HCT116 (cell line): ENCODE data around the gene HACD1. TPM values are rescaled to one million over a fixed set of nuclear protein-coding genes. Genes with fewer than 3 reads are reported as not detected.

Source experiments
- ATAC-seq: fragments of 200-7000 bp; cut with Tn5 transposase; 2 replicates; pipeline ENCODE4 v1.9.1; 2020; ENCODE audit warnings: mild to moderate bottlenecking, moderate library complexity
- BruUV-seq: library from RNA; stranded (reverse); fragments of 400-500 nt; replicated peaks from 2 replicates; lab custom pipeline; 2021; lab: Mats Ljungman, UMichigan
- CTCF ChIA-PET: fragments of 300-600 bp; sonication (Branson Sonifier 250); formaldehyde crosslinking; loops from one replicate; lab custom pipeline; 2021; ENCODE audit warnings: antibody characterized with exemption; lab: Charles Lee
- POLR2A ChIA-PET: fragments of 300-600, 350-600 bp; sonication (Branson Sonifier 250); formaldehyde crosslinking; loops from one replicate; lab custom pipeline; 2021; ENCODE audit warnings: antibody characterized with exemption; lab: Charles Lee
- RAD21 ChIA-PET, 2 experiments: fragments of 300-600 bp; sonication (Branson Sonifier 250); formaldehyde crosslinking; loops; one replicate each; lab custom pipeline; 2023; ENCODE audit warnings: low total read pairs in 2 of 2; ENCODE audit not compliant: uncharacterized antibody in 2 of 2, unreplicated experiment in 2 of 2, low non-redundant PET in 1 of 2; lab: Charles Lee
- DNase-seq: peaks from one replicate; pipeline ENCODE4 v3.0.0-alpha.2; 2010; ENCODE audit warnings: low read depth, low spot score
- H2AFZ ChIP-seq: fragments of 200-600 bp; shearing (Covaris generic), sonication (generic); 2 replicates; pipeline ENCODE4 v1.6.1; 2017; ENCODE audit warnings: low read depth, mixed run types, mixed read lengths, antibody characterized with exemption, low read length; ENCODE audit not compliant: poor library complexity, severe bottlenecking
- H3K27ac ChIP-seq: 2 replicates; pipeline ENCODE4 v1.5.1; 2012; ENCODE audit warnings: low read depth, low read length
- H3K27me3 ChIP-seq: fragments of 200-600 bp; sonication (generic); 2 replicates; pipeline ENCODE4 v1.6.1; 2016; ENCODE audit warnings: mixed run types, low read length, mixed read lengths; ENCODE audit not compliant: insufficient read depth
- H3K36me3 ChIP-seq, 2 experiments: fragments of 200-500 bp in 1 of 2; fragments of 200-600 bp in 1 of 2; sonication (Bioruptor generic) in 1 of 2; sonication (generic) in 1 of 2; 2 replicates each; pipeline versions ENCODE4 v1.5.1 to v1.6.1; 2014 to 2016; ENCODE audit warnings: low read length in 2 of 2, inconsistent platforms in 1 of 2, mixed read lengths in 1 of 2, mixed run types in 1 of 2; ENCODE audit not compliant: insufficient read depth in 2 of 2, control insufficient read depth in 1 of 2
- H3K4me1 ChIP-seq, 2 experiments: fragments of 200-600 bp in 1 of 2; sonication (generic) in 1 of 2; 2 replicates each; pipeline versions ENCODE4 v1.5.1 to v1.6.1; 2012 to 2017; ENCODE audit warnings: low read length in 2 of 2, inconsistent platforms in 1 of 2, mild to moderate bottlenecking in 1 of 2, mixed read lengths in 1 of 2, mixed run types in 1 of 2, moderate library complexity in 1 of 2; ENCODE audit not compliant: insufficient read depth in 2 of 2, control insufficient read depth in 1 of 2
- H3K4me2 ChIP-seq: fragments of 200-600 bp; sonication (generic); 2 replicates; pipeline ENCODE4 v1.6.1; 2017; ENCODE audit warnings: mixed run types, low read length, mixed read lengths
- H3K4me3 ChIP-seq, 2 experiments: fragments of 200-600 bp in 1 of 2; sonication (generic) in 1 of 2; replicated peaks in 1 of 2; 2 replicates each; pipeline ENCODE4 v1.5.1; 2011 to 2016; ENCODE audit warnings: low read length in 2 of 2, control low read depth in 1 of 2, low read depth in 1 of 2, mild to moderate bottlenecking in 1 of 2, mixed read lengths in 1 of 2, mixed run types in 1 of 2
- H3K79me2 ChIP-seq: fragments of 200-600 bp; sonication (generic); 2 replicates; pipeline ENCODE4 v1.6.1; 2017; ENCODE audit warnings: mild to moderate bottlenecking, mixed run types, low read length, moderate library complexity, mixed read lengths; ENCODE audit not compliant: insufficient read depth
- H3K9ac ChIP-seq: fragments of 200-600 bp; sonication (generic); 2 replicates; pipeline ENCODE4 v1.6.1; 2016; ENCODE audit warnings: low read length, mixed read lengths
- H3K9me2 ChIP-seq: fragments of 200-600 bp; sonication (generic), shearing (Covaris generic); 2 replicates; pipeline ENCODE4 v1.6.1; 2017; ENCODE audit warnings: mixed run types, mild to moderate bottlenecking, moderate library complexity; ENCODE audit not compliant: insufficient read depth
- H3K9me3 ChIP-seq, 2 experiments: fragments of 200-500 bp in 1 of 2; fragments of 200-600 bp in 1 of 2; sonication (Bioruptor generic) in 1 of 2; sonication (generic) in 1 of 2; 2 replicates each; pipeline ENCODE4 v1.6.1; 2014 to 2017; ENCODE audit warnings: low read length in 2 of 2, mixed read lengths in 2 of 2, inconsistent platforms in 1 of 2, low read depth in 1 of 2, mild to moderate bottlenecking in 1 of 2, mixed run types in 1 of 2, moderate library complexity in 1 of 2; ENCODE audit not compliant: control insufficient read depth in 1 of 2, insufficient read depth in 1 of 2
- H4K20me1 ChIP-seq: fragments of 200-600 bp; sonication (generic), shearing (Covaris generic); 2 replicates; pipeline ENCODE4 v1.6.1; 2017; ENCODE audit warnings: mixed run types, mild to moderate bottlenecking, moderate library complexity; ENCODE audit not compliant: insufficient read depth
- CEBPB ChIP-seq: IDR thresholded peaks from 2 replicates; pipeline ENCODE4 v1.6.1; 2012; ENCODE audit warnings: low read depth
- EGR1 ChIP-seq: IDR thresholded peaks from 2 replicates; pipeline ENCODE4 v1.6.1; 2012; ENCODE audit warnings: low read depth
- ELF1 ChIP-seq: IDR thresholded peaks from 2 replicates; pipeline ENCODE4 v1.6.1; 2012; ENCODE audit warnings: low read depth, borderline replicate concordance
- EZH2phosphoT487 ChIP-seq: fragments of 200-600 bp; IDR thresholded peaks from 2 replicates; pipeline ENCODE4 v1.6.1; 2018; ENCODE audit warnings: antibody characterized with exemption, borderline replicate concordance
- JUND ChIP-seq: IDR thresholded peaks from 2 replicates; pipeline ENCODE4 v1.6.1; 2012
- POLR2A ChIP-seq: IDR thresholded peaks from 2 replicates; pipeline ENCODE4 v1.7.0; 2011; ENCODE audit warnings: borderline replicate concordance; ENCODE audit not compliant: insufficient read depth, insufficient read length; ENCODE audit errors: extremely low read depth
- SIN3A ChIP-seq: IDR thresholded peaks from 2 replicates; pipeline ENCODE4 v1.6.1; 2012; ENCODE audit warnings: low read depth
- YY1 ChIP-seq: IDR thresholded peaks from 2 replicates; pipeline ENCODE4 v1.6.1; 2011; ENCODE audit warnings: low read length, low read depth, moderate library complexity, mild to moderate bottlenecking; ENCODE audit not compliant: insufficient replicate concordance; ENCODE audit errors: extremely low read depth
- intact Hi-C: fragments of 100-400 bp; cut with micrococcal nuclease; formaldehyde crosslinking; loops from 2 replicates; pipeline ENCODE4 v1.10.0; 2022
- total RNA-seq: library from RNA; stranded (reverse); gene quantifications from one replicate; pipeline ENCODE4 v1.2.1, GENCODE V29; 2021; ENCODE audit not compliant: unreplicated experiment
- TF ChIP-seq, protein P1 (sequence below): IDR thresholded peaks from 2 replicates; pipeline ENCODE4 v1.6.1; 2011; ENCODE audit warnings: mild to moderate bottlenecking, low read length, moderate library complexity; ENCODE audit not compliant: insufficient replicate concordance; ENCODE audit errors: extremely low read depth
- TF ChIP-seq, protein P2 (sequence below): IDR thresholded peaks from 2 replicates; pipeline ENCODE4 v1.6.1; 2012

The HACD1 gene
- total RNA-seq, 1 experiment from 2014 or later = 21.6 TPM

DNA sequence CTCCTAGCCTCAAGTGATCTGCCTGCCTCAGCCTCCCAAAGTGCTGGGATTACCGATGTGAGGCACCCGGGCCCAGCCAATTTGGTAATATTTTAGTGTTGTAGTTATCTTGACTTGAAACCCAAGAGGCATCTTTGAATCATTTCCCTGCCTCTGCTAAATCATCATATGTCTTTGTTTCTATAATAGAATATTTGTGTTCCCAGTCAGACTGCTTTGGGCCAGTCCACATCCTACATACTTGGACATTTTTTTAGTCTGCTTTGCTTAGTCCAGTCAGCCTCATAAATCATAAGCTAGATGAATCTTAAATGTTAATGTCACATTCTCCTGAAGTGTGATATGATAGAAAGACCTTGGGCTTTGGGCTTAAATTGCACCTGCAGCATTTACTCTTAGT lies 32.7 kb upstream of the HACD1 start (continued):
- TF ChIP-seq, protein P1, sequence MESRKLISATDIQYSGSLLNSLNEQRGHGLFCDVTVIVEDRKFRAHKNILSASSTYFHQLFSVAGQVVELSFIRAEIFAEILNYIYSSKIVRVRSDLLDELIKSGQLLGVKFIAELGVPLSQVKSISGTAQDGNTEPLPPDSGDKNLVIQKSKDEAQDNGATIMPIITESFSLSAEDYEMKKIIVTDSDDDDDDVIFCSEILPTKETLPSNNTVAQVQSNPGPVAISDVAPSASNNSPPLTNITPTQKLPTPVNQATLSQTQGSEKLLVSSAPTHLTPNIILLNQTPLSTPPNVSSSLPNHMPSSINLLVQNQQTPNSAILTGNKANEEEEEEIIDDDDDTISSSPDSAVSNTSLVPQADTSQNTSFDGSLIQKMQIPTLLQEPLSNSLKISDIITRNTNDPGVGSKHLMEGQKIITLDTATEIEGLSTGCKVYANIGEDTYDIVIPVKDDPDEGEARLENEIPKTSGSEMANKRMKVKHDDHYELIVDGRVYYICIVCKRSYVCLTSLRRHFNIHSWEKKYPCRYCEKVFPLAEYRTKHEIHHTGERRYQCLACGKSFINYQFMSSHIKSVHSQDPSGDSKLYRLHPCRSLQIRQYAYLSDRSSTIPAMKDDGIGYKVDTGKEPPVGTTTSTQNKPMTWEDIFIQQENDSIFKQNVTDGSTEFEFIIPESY = no peak
- TF ChIP-seq JUND = no peak
- no peak for TF ChIP-seq ELF1
- TF ChIP-seq POLR2A = no peak
- TF ChIP-seq, all 23 proteins: peak for 0

DNA sequence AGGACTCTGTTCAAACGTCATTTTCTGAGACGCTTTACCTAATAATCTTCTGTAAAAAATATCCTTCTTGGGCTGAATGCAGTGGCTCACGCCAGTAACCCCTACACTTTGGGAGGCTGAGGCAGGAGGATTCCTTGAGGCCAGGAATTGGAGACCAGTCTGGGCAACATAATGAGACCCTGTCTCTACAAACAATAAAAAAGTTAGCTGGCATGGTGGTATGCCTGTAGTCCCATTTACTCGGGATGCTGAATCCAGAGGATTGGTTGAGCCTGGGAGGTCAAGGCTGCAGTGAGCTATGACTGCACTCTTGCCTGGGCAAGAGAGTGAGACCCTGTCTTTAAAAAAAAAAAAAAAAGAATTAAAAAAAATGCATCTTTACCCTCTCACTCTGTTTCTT lies 31.9 kb upstream of the HACD1 start:
- Histone ChIP-seq H3K27me3 (no peaks in the 10 kb centered on the region), H3K4me3 (no peak overlapping the region), H3K9ac (no peak overlapping the region), H3K9me2 (no peaks in the 10 kb centered on the region)
- no peak for ATAC-seq
- RAD21 ChIA-PET = no interaction called here
- TF ChIP-seq EZH2phosphoT487 (no peak), ELF1 (no peak), YY1 (no peak), CEBPB (no peak), POLR2A (no peak), EGR1 (no peak), SIN3A (no peak)
- TF ChIP-seq, protein P2, sequence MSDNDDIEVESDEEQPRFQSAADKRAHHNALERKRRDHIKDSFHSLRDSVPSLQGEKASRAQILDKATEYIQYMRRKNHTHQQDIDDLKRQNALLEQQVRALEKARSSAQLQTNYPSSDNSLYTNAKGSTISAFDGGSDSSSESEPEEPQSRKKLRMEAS = no peak
- TF ChIP-seq, protein P1 = no peak
- TF ChIP-seq, all 23 proteins: peak for 0
- no peak for DNase-seq
- Histone ChIP-seq H3K4me1 (peaks cover 28 to 57% of the 10 kb centered on the region in 2 experiments), H3K36me3 (peaks cover 0 to 11% of the 10 kb centered on the region in 2 experiments; a peak in 1 of 4 replicates), H3K79me2 (peaks cover 97% of the 10 kb centered on the region), H3K9me3 (peaks cover 0 to 8% of the 10 kb centered on the region in 2 experiments; a peak in 1 of 4 replicates), H3K27ac (no peak overlapping the region), H2AFZ (no peak overlapping the region), H3K4me2 (no peak overlapping the region), H4K20me1 (0 out of 2 replicates have a peak, but pooled peaks cover 6% of the 10 kb centered on the region)
- CTCF ChIA-PET = no interaction called here
- intact Hi-C loops = no loop called here
- POLR2A ChIA-PET = interaction anchor here (0.9 kb wide), 1 partner anchor 9 kb away, joined by 3 read pairs; no protein-coding TSS in a partner anchor
- BruUV-seq = no TSS peak
